22Rv1 (cell line): Measurements from ENCODE around the gene DENND4B.

Source experiments
- ZFX ChIP-seq: fragments of 450-650 bp; IDR thresholded peaks from 2 replicates; pipeline ENCODE4 v1.6.1; 2017; ENCODE audit warnings: antibody characterized with exemption, borderline replicate concordance
- TF ChIP-seq, protein P1 (sequence below): fragments of 450-650 bp; IDR thresholded peaks from 2 replicates; pipeline ENCODE4 v1.5.1; 2017; ENCODE audit warnings: mild to moderate bottlenecking

DNA sequence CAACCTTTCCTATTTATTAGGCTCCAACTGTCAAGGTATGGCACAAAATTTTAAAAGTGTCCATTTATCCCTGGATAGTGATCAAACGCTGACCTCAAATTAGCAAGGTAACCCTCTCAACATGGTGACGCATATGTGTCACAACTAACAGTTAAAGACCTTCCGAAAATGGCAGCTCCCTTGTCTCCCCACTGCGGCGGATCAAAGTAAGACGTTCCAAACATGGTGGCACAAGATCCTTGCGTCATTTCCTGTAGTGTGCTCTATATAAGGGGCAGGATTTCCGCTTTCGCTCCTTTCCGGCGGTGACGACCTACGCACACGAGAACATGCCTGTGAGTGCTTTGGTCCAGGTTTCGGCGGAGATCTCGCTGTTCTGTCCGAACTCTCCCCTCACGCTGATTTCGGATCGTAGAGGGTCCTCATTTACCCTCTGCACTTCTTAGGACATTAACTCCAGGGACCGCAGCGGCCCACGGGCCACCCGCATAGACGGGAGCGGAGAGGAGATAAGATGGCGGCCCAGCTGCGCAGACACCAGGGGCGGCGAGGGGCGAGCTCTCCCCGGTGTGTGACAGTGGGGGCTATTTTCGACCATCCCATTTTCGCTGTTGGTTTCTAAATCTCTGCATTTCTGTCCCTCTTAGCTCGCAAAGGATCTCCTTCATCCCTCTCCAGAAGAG, 44.1 kb upstream of the DENND4B start, which contains the start of gene RPS27:
- TF ChIP-seq, protein P1, sequence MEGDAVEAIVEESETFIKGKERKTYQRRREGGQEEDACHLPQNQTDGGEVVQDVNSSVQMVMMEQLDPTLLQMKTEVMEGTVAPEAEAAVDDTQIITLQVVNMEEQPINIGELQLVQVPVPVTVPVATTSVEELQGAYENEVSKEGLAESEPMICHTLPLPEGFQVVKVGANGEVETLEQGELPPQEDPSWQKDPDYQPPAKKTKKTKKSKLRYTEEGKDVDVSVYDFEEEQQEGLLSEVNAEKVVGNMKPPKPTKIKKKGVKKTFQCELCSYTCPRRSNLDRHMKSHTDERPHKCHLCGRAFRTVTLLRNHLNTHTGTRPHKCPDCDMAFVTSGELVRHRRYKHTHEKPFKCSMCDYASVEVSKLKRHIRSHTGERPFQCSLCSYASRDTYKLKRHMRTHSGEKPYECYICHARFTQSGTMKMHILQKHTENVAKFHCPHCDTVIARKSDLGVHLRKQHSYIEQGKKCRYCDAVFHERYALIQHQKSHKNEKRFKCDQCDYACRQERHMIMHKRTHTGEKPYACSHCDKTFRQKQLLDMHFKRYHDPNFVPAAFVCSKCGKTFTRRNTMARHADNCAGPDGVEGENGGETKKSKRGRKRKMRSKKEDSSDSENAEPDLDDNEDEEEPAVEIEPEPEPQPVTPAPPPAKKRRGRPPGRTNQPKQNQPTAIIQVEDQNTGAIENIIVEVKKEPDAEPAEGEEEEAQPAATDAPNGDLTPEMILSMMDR = no peak
- TF ChIP-seq ZFX = no peak
